ENCODE data around the gene FAM107B.

Gene FAM107B

DNA sequence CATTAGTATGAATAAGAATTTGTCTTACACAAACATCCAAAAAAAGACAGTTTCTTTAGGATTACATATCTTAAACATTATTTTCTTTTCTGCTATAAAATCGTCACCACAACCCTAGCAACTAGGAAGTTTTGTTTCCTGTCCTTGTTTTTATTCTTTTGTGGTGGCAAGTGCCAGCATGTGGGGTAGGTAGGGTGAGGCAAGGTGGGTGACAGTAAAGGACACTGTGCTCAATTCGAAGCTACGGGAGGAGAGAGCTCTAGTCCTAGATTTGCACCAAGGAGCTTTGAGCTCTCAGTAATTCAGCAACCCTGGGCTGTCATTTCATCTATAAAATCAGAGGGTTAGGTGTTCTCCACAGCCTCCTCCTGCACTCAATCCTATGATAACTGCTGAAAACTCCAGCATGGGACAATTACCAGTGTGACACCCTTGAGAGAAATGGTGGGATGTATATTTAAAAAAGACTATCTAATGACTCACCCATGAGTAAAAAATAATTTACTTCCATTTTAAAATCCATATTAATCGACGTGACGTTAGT lies 187.1 kb downstream of the FAM107B start:
- TF ChIP-seq GLIS3 (CRISPR knock-in tag; IDR thresholded peaks at IDR 0.05) (no peak), TOX (CRISPR knock-in tag; IDR thresholded peaks at IDR 0.05; ENCODE audit: borderline replicate concordance) (no peak), RARB (CRISPR knock-in tag; IDR thresholded peaks at IDR 0.05) (no peak), POU6F1 (CRISPR knock-in tag; IDR thresholded peaks at IDR 0.05; ENCODE audit: borderline replicate concordance, low read depth) (no peak), ESRRG (CRISPR knock-in tag; IDR thresholded peaks at IDR 0.05) (no peak), ZFP3 (CRISPR knock-in tag; IDR thresholded peaks at IDR 0.05) (no peak), ZNF70 (CRISPR knock-in tag; IDR thresholded peaks at IDR 0.05) (no peak), CSDC2 (CRISPR knock-in tag; IDR thresholded peaks at IDR 0.05) (no peak), ZNF565 (CRISPR knock-in tag; conservative IDR thresholded peaks at IDR 0.05; ENCODE audit: low read depth) (no peak), PPARA (CRISPR knock-in tag; IDR thresholded peaks at IDR 0.05; ENCODE audit: borderline replicate concordance) (no peak), CSRNP3 (CRISPR knock-in tag; IDR thresholded peaks at IDR 0.05) (no peak), ARNTL (CRISPR knock-in tag; IDR thresholded peaks at IDR 0.05; ENCODE audit: borderline replicate concordance, low read depth) (no peak), TCF4 (CRISPR knock-in tag; IDR thresholded peaks at IDR 0.05; ENCODE audit: borderline replicate concordance) (no peak), SNAI2 (CRISPR knock-in tag; IDR thresholded peaks at IDR 0.05) (no peak), OSR1 (CRISPR knock-in tag; IDR thresholded peaks at IDR 0.05) (no peak), CREB5 (CRISPR knock-in tag; IDR thresholded peaks at IDR 0.05; ENCODE audit: low read depth) (no peak), ISL1 (CRISPR knock-in tag; IDR thresholded peaks at IDR 0.05) (no peak), BACH2 (CRISPR knock-in tag; IDR thresholded peaks at IDR 0.05; ENCODE audit: borderline replicate concordance) (no peak), ZFP30 (CRISPR knock-in tag; IDR thresholded peaks at IDR 0.05) (no peak)
- TF ChIP-seq, protein P1, sequence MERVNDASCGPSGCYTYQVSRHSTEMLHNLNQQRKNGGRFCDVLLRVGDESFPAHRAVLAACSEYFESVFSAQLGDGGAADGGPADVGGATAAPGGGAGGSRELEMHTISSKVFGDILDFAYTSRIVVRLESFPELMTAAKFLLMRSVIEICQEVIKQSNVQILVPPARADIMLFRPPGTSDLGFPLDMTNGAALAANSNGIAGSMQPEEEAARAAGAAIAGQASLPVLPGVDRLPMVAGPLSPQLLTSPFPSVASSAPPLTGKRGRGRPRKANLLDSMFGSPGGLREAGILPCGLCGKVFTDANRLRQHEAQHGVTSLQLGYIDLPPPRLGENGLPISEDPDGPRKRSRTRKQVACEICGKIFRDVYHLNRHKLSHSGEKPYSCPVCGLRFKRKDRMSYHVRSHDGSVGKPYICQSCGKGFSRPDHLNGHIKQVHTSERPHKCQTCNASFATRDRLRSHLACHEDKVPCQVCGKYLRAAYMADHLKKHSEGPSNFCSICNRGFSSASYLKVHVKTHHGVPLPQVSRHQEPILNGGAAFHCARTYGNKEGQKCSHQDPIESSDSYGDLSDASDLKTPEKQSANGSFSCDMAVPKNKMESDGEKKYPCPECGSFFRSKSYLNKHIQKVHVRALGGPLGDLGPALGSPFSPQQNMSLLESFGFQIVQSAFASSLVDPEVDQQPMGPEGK (CRISPR knock-in tag; IDR thresholded peaks at IDR 0.05; ENCODE audit: borderline replicate concordance) = no peak
- no peak for ATAC-seq

DNA sequence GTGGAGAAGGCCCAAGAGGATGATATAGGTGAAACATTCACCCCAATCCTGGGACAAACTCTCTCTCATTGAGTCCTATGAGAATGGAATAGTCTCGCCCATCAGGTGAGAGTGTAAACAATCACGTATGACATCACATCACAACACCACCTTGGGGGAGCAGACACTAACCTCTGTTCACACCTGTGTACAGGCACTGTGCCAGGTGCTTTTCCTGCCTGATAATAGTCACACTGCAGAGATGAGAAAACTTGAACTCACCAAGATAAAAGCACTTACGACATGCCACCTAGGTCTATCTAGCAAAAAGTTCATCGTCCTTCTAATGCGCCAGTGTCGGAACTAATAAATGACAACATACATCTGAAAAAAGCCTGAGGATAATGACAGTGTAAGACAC lies 187.8 kb downstream of the FAM107B start:
- ATAC-seq = no peak
- TF ChIP-seq ZFP3 (CRISPR knock-in tag; IDR thresholded peaks at IDR 0.05) (no peak), ZC3H10 (CRISPR knock-in tag; IDR thresholded peaks at IDR 0.05) (no peak), ZNF8 (CRISPR knock-in tag; IDR thresholded peaks at IDR 0.05) (no peak), ISL1 (CRISPR knock-in tag; IDR thresholded peaks at IDR 0.05) (no peak), TCF4 (CRISPR knock-in tag; IDR thresholded peaks at IDR 0.05; ENCODE audit: borderline replicate concordance) (no peak), ZNF70 (CRISPR knock-in tag; IDR thresholded peaks at IDR 0.05) (no peak), PPARA (CRISPR knock-in tag; IDR thresholded peaks at IDR 0.05; ENCODE audit: borderline replicate concordance) (no peak), SNAI2 (CRISPR knock-in tag; IDR thresholded peaks at IDR 0.05) (no peak)
- TF ChIP-seq, protein P2, sequence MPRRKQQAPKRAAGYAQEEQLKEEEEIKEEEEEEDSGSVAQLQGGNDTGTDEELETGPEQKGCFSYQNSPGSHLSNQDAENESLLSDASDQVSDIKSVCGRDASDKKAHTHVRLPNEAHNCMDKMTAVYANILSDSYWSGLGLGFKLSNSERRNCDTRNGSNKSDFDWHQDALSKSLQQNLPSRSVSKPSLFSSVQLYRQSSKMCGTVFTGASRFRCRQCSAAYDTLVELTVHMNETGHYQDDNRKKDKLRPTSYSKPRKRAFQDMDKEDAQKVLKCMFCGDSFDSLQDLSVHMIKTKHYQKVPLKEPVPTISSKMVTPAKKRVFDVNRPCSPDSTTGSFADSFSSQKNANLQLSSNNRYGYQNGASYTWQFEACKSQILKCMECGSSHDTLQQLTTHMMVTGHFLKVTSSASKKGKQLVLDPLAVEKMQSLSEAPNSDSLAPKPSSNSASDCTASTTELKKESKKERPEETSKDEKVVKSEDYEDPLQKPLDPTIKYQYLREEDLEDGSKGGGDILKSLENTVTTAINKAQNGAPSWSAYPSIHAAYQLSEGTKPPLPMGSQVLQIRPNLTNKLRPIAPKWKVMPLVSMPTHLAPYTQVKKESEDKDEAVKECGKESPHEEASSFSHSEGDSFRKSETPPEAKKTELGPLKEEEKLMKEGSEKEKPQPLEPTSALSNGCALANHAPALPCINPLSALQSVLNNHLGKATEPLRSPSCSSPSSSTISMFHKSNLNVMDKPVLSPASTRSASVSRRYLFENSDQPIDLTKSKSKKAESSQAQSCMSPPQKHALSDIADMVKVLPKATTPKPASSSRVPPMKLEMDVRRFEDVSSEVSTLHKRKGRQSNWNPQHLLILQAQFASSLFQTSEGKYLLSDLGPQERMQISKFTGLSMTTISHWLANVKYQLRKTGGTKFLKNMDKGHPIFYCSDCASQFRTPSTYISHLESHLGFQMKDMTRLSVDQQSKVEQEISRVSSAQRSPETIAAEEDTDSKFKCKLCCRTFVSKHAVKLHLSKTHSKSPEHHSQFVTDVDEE (CRISPR knock-in tag; IDR thresholded peaks at IDR 0.05) = no peak
- TF ChIP-seq, protein P1 (CRISPR knock-in tag; IDR thresholded peaks at IDR 0.05; ENCODE audit: borderline replicate concordance) = no peak

All from SK-N-SH treated with all-trans-retinoic acid at 6 μM for 48 hours (cell line).